GM19328 (cell line): Measurements from ENCODE around the gene ELF2.
"Not testable (repeated sequence)": the region's sequence is repeated elsewhere in the genome, so short reads cannot be mapped to it uniquely, and the experiment has no call there.

ENCODE experiments used
- ATAC-seq: cut with Tn5 transposase; IDR thresholded peaks from one replicate; pipeline ENCODE4 v1.9.1; 2021; ENCODE audit warnings: mild to moderate bottlenecking, moderate library complexity; ENCODE audit not compliant: unreplicated experiment

The ELF2 gene

DNA sequence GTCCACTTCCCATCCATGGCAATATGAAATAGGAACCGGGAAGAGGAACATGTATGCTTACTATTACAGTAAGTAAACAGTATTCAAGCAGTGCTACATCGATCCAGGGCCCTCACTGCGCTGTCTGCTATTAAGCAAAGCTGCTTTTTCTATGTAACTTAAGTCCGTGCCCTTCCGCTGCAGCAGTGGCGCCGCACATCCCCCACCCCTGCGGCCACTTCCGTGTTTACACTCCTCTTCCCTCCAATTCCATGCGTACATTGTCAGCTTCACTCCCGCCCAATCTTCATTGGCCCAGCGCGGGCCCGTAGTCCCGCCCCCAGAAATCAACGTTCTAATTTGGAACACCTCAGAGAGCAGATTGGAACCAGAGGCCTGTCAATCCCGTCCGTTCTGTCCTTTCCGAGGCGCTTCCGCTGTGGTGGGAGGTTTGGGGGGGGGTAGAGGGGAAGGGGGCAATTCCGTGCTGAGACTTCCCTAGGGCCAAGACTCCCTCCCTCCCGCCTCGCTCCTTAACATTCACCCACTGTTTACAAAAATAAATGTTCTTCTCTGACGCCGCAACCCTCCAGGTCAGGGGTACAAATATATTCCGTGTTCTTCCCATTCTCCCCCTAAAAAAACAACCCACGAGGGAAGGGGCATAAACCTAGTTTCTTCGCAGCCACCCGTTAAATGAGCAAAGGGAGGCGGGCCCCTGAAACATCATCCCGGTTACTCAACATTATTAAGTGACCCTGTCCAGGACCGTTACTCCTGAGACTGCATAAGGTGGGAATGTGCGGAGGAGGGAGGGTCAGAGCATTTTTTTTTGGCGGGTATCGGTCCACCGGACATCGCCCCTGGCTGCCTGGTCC, 94.0 kb downstream of the ELF2 start:
- peak; percentile 84 for ATAC-seq

DNA sequence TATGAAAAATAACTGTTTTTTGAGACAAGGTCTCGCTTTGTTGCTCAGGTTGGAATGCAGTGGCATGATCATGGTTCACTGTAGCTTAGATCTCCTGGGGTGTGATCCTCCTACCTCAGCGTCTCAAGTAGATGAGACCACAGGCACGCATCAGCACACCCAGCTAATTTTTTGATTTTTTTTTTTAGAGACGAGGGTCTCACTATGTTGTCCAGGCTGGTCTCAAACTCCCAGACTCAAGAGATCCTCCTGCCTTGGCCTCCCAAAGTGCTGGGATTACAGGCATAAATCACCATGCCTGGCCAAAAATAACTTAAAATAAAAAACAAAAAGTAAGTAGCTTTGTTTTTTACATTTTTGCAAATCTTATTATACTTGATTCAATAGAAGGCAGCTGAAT, 98.1 kb downstream of the ELF2 start:
- ATAC-seq = no peak

DNA sequence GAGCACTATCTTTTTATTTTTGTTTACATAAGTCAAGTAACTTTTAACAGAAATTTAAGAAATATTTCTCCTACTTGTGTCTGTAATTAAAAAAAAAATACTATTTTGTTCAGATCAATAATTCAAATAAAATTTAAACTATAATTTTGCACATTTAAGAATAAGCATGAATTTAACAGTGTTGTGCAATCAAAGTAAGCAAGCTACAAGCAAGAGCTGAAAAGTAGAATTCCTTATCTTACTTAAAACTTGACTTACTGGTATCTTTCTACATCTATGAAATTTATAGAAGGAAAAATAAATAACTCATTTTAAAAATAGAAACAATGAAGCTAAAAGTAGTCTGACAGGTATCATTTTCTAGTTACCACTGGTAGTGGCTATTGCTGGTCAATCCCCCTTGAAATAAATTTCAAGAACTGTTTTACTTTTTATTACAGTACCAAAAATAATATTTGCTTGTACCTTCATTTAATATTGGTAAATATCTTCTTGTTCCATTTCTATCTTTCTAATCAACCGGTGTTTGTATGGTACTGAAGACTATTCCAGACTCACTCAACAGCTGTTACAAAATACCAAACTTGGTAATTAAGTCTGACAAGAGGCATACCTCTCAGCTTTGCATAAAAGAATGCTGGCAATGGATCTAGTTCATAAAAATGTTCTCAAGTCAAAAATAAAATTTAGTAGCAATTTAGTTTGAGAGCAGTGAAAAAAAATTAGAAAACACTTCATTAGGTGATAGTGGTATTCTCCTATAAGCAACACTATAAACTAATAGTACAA, 99.3 kb downstream of the ELF2 start:
- ATAC-seq = no peak

DNA sequence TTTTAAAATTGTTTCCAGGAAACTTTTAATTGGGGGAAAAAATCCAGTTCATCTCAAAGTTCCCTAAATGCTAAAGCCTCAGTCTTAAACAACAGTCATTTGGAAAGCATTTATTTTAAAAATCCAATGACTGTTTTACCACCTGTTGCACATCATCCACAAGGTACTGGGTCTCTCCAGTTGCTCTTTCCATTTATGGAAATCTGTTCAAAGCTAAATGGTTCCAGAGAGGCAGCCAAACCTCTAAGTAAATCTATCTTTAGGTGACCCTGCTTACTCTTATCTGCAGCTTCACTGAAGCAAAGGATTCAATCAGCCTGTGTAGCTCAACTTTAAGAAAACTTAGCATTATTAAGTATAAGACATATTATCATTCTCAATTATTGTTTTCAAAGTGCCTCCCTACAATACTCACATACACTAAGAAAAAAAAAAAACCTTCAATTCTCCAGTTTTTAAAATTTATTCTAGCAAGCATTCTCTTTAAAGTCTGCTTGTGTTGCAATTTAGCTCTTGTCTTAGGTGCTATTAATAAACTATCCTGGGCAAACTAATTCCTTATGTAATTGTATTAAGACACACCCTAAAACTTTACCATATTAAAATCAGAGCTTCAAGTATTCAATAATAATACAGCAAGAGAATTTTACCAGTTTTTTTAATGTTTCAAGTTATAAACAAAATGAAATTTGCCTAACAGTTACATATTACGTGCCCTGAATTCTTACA, 100.8 kb downstream of the ELF2 start:
- ATAC-seq = no peak

DNA sequence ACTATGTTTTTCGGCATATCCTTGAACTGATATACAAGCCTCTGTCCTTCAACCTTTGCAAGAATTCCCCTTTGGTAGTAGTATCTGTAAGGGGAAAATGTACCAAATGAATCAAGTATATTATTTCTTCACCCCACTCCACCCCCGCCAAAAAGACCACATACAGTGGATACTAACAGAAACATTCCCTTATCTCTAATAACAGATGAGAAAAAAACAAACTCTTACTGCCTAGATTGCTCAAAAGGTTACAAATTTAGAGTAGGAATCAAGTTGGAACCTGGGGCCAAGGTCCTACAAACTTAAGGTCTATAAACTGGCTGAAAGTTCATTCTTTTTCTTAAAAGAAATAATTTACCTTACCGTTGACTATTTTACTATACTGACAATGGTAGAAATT, 116.4 kb downstream of the ELF2 start:
- no peak for ATAC-seq

DNA sequence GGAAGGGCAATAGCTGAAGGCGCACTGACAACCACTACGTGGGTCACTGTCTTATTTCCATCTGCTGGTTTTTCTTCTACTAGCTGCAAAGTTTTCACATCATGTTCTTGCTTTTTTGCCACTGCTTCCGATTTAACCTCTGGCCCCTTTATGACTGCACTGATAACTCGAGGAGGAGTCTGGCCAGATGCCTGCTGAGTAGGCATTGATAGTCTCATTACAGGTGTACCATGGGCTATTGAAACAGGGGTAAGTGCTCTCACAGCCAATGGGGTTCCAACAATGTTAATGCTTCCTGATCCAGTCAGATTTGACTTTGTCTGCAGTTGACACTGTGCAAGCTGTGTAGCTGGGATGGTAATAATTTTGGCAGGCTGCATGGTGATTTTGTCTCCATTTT, 118.0 kb downstream of the ELF2 start:
- ATAC-seq = not testable (repeated sequence)

DNA sequence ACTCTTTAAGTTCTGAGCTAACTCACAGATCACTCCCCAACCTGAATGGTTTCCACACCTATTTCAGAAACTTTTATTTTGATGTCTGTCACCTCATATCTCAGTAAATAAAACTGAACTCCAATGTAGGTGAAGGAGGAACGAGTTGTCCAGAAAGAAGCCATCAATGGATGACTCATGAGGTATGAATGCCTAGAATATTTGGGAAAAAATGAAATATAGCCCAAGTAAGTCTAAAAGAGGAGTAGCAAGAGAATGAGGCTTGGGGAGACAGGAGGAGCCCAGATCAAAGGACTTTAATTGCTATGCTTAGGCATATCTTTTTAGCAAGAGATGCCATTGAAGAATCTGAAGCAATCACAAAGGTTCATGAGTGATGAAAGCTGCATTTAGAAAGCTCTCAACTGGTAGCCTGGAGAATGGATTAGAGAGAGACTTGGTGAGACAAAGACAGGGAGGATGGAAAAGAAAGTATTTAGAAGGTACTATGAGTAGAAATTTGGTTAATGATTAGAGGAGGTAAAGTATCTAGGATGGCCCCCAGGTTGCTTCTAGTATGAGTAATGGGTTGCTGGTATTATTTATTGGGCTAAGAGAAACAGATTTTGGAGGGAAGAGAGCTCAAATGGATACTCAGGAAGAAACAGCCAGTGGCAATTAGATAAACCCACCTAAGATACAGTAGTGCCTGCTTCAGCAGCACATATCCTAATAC, 122.1 kb downstream of the ELF2 start:
- ATAC-seq = no peak

DNA sequence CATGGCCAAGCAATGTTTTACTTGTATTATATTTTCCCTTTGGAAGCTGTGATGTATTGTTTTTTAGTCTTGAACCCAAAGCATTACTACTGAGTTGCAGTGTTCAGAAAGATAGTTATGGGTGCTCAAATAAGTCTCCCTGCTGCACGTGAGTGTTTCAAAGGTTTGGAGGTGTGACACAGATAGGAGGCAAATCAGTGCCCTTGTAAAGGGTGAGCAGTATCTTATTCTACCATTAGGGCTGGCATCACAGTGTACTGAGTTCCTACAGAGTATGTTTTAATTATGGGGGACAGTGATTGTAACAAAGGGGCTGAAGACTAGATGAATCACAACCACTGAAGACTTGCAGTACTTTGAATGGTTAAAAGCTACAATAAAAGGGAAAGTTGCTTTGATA, 123.1 kb downstream of the ELF2 start:
- ATAC-seq = no peak

DNA sequence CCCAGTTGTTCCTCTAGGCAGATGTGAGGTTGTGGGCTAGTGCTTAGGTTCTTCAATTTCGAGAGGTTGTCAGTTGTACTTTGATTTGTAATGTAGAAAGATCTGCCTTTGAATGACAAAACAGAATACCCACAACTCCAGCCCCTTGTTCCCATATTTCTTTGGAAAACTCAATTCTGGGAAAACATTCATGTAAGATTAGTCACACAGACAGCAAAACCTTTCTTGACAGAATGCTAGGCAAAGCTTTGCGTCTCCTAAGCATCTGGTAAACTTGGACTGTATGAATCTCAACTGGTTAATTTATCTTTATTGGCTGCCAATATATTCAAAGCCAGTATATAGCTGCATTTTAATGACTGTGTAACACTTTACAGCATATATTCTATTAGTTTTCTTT, 126.6 kb downstream of the ELF2 start:
- ATAC-seq = no peak

DNA sequence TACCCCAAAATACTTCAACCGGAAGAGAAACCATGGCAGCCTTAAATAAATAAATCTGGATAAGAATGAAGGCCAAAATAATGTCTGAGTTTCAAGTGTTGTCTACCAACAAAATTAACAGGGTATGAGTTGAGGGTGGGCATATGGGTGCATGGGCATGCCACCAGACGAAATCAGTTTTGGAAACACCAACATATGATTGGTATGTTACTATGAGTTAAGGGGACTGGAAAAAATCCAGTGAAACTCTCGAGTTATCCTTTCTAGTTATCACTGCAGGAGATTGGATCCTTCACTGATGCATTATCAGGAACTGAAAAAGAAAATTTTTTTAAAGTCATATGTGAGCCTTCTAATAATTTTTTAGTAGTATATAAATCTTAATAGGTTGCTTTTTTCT, 129.0 kb downstream of the ELF2 start:
- ATAC-seq = no peak

DNA sequence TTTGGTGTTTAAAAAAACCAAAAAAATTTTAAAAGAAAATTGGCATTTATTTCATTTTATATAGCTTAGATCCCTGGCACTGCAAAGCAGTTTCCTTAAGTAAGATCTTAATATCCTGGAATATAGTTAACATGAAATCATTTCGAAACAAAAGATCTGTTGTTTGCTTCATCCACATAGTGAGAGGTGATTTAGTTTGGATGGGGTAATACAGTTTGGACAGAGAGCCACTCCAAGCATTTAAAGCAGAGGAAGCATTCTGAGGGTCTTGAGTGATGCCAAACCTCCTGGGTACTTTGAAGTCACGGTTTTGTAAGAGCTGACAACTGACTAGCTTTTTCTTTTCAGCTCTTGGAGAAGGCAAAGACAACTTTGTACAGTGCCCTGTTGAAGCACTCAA, 132.7 kb downstream of the ELF2 start:
- no peak for ATAC-seq

DNA sequence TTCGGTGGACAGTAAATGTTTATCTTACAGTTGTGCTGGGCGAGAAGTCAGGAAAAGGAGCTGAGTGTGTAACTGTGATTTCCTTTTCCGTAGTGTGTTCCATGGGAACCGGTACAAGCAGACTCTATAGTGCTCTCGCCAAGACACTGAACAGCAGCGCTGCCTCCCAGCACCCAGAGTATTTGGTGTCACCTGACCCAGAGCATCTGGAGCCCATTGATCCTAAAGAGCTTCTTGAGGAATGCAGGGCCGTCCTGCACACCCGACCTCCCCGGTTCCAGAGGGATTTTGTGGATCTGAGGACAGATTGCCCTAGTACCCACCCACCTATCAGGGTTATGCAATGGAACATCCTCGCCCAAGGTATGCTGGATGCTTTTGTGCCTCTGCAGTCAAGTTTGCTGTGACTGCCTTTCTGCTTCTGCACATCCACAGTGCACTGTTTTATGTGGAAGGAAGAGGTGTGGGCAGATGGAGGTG, 134.0 kb downstream of the ELF2 start:
- ATAC-seq = no peak

DNA sequence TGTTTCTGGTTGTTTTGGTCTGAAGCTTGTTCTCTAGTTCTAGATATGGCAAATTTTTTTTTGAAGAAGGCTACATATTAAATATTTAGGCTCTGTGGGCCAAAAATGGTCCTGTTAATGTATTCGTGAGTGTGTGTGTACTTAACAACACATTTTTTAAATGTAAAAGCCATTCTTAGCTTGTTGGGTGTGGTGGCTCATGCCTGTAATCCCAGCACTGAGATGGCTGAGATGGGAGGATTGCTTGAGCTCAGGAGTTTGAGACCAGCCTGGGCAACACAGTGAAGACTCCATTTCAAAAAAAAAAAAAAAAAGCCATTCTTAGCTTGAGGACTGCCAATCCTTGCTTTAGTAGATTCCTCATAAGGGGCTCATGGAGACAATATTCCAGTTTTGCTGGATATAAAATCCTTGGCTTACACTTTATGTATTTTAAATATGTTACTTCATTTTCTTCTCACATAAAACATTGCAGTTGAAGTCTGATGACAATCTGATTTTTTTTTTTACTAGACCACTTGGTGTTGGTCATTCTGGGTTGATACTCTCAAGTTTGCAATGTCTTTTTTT, 138.1 kb downstream of the ELF2 start:
- ATAC-seq = no peak

DNA sequence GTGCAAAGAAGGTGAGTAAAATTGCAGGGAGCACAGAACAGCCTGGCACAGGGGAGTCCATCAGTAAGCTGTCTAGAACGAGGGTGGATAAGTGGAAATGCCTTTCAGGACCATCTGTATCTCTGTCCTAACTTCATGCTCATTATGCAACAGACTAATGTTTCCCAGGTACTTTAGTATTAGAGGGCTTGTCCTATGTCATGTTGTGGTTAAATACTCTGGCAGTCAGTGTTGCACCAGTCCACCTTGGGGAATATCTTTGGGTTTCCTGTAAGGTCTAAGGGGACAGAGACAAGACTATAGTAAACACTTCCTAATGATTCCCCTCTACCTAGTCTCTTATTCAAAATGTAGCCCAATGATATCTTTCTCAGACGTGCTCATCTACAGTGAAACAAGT, 140.1 kb downstream of the ELF2 start:
- no peak for ATAC-seq

DNA sequence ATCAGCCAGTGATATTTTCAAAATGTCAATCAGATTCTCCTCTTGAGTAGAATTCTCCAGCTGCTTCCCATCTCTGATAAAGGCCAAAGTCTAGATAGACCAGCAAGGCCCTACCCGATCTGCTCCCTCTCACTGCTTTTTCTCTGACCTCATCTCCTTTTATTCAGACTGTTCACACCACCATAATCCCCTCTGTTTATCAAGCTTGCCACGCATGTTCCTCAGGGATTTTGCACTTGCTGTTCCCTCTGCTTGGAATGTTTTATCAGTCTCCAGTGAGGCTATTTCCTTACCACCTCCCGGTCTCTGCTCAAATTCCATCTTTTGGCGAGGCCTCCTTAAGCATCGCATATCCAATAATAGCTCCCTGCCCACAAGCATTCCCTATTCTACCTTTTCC, 141.4 kb downstream of the ELF2 start:
- no peak for ATAC-seq

DNA sequence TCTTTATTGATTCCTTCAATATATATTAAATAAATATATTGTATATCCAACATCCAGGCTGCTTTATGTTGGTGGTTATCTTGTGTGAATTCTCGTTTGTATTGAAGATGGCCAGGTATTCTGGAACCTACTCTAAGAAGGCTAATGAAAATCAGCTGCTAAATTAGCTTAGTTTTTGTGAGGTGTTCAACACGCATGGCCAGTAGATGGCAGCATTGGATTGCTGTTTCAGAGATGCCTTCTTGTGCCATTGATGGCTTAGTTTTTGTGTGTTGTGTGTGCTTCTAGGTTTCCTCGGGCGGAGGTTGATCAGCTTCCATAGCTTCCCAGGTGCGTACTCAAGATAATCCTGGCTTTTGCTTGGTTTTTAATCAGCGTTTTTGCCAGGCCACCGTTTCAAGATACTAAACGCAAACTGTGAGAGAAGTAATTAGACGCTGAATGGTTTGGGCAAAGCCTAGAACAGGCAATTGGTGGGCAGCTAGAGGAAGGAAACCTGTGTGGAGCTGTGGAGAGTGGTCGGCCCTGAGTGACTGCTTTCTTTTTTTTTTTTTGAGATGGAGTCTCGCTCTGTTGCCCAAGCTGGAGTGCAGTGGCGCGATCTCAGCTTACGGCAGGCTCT, 146.3 kb downstream of the ELF2 start:
- ATAC-seq = peak; percentile 74

DNA sequence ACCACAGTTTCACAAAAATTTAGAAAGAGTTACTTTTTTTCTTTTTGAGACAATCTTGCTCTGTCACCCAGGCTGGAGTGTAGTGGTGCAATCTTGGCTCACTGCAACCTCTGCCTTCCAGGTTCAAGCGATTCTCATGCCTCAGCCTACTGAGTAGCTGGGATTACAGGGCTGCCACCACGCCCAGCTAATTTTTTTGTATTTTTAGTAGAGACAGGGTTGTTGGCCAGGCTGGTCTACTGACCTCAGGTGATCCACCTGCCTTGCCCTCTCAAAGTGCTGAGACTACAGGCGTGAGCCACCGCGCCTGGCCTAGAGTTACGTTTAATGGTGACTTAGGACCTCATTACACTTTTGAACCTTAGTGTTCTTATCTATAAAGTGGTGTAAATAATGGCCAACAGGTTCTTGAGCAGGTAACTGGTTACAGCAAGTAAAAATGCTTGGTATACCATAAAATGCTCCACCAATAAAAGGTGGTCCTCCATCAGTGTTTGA, 147.1 kb downstream of the ELF2 start:
- ATAC-seq = not testable (repeated sequence)

DNA sequence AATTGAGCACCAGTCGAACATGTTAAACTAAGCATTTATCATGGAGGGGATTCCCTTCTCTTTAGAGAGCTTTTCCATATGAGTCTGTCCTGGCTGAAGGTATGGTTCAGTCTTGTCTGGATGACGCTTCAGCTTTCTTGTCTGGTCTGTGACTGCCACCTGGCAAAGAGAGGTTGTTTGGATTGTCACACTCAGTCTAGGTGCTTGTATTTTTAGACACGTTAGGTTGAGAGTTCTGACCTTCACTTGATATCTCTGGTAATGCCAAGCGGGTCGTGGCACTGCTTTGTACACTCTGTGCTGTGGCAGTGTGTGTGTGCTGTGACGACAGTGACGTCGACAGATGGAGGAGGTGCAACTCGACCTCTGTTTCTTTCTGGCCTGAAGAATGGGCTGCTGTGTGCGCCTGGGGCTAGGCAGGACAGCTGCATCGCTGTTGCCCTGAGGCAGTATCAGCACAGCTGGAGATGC, 148.8 kb downstream of the ELF2 start:
- ATAC-seq = no peak

DNA sequence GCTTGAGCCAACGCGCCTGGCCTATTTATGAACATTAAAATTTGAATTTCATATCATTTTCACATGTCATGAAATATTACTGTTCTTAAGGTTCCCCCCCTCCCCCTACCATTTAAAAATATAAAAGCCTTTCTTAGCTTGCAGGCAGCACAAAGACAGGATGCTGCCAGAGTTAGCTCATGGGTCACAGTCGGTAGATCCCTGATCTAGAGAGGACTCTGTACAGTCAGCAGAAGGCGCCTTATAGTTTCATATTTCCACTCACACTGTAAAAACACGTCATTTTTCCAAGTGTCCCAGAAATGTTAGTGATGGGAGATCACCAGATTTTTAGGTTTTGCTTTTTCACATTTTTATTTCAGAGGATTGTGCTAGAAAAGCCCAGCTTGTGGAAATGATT, 149.2 kb downstream of the ELF2 start:
- no peak for ATAC-seq

DNA sequence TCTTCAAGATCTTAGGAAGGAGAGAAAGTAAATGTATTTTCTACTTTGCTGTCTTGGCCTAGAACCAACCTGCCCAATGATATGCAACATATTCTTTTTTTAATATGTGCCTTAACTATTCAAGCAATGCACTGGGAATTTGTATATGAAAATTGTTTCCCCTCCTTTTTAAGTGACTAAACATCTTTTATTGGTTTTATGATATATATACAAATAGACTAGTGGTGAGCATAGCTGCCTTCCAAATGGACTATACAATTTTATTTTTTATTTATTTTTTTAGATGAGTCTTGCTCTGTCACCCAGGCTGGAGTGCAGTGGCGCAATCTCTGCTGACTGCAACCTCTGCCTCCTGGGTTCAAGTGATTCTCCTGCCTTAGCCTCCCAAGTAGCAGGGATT, 151.2 kb downstream of the ELF2 start:
- no peak for ATAC-seq
